ENCODE measurements around the gene NOSTRIN.
"Not testable (repeated sequence)": the region's sequence is repeated elsewhere in the genome, so short reads cannot be mapped to it uniquely, and the experiment has no call there.

Gene NOSTRIN

GRCh38 chr2:168787782-168788376, 14.6 kb upstream of the NOSTRIN start:
- Histone ChIP-seq H3K9me3 (ENCODE audit: control insufficient read depth, low read length) (no peaks in the 10 kb centered on the region), H3K4me2 (ENCODE audit: low read length) (no peak overlapping the region), H3K79me2 (no peaks in the 10 kb centered on the region), H2AFZ (no peak overlapping the region), H3K4me3 (ENCODE audit: low read depth, low read length) (no peak overlapping the region), H3K27ac (no peak overlapping the region), H3K4me1 (no peaks in the 10 kb centered on the region), H3K36me3 (ENCODE audit: control insufficient read depth, insufficient read depth, low read length) (no peaks in the 10 kb centered on the region), H3K27me3 (ENCODE audit: control insufficient read depth, insufficient read depth, low read length) (no peaks in the 10 kb centered on the region), H3K9ac (no peak overlapping the region)
- no peak for TF ChIP-seq CTCF (IDR thresholded peaks at IDR 0.05)

- no peaks in the 10 kb centered on the region for H3K79me2 ChIP-seq
- no peaks in the 10 kb centered on the region for H3K27me3 ChIP-seq (ENCODE audit: control insufficient read depth, insufficient read depth, low read length)
- H2AFZ ChIP-seq = peak overlapping the region; percentile 19
- no peak overlapping the region for H3K4me3 ChIP-seq (ENCODE audit: low read depth, low read length)
- no peaks in the 10 kb centered on the region for H3K9me3 ChIP-seq (ENCODE audit: control insufficient read depth, low read length)
- H3K4me1 ChIP-seq = no peaks in the 10 kb centered on the region
- H3K36me3 ChIP-seq (ENCODE audit: control insufficient read depth, insufficient read depth, low read length) = no peaks in the 10 kb centered on the region
- H3K27ac ChIP-seq = no peak overlapping the region
- TF ChIP-seq CTCF (IDR thresholded peaks at IDR 0.05) = no peak
- H3K4me2 ChIP-seq (ENCODE audit: low read length) = no peak overlapping the region
- H3K9ac ChIP-seq = no peak overlapping the region
Measured at GRCh38 chr2:168789776-168790175, 12.7 kb upstream of the NOSTRIN start.

GRCh38 chr2:168790226-168790902, 12.1 kb upstream of the NOSTRIN start:
- Histone ChIP-seq H3K27me3 (ENCODE audit: control insufficient read depth, insufficient read depth, low read length) (no peaks in the 10 kb centered on the region), H3K27ac (no peak overlapping the region), H3K36me3 (ENCODE audit: control insufficient read depth, insufficient read depth, low read length) (no peaks in the 10 kb centered on the region), H2AFZ (no peak overlapping the region), H3K4me3 (ENCODE audit: low read depth, low read length) (no peak overlapping the region), H3K79me2 (no peaks in the 10 kb centered on the region), H3K9me3 (ENCODE audit: control insufficient read depth, low read length) (no peaks in the 10 kb centered on the region), H3K4me2 (ENCODE audit: low read length) (no peak overlapping the region), H3K9ac (no peak overlapping the region), H3K4me1 (no peaks in the 10 kb centered on the region)
- TF ChIP-seq CTCF (IDR thresholded peaks at IDR 0.05) = no peak

- not testable (repeated sequence) for H3K79me2 ChIP-seq; H3K9me3 ChIP-seq (ENCODE audit: control insufficient read depth, low read length); H3K36me3 ChIP-seq (ENCODE audit: control insufficient read depth, insufficient read depth, low read length); H3K9ac ChIP-seq; H3K4me3 ChIP-seq (ENCODE audit: low read depth, low read length); H3K27me3 ChIP-seq (ENCODE audit: control insufficient read depth, insufficient read depth, low read length); H3K4me2 ChIP-seq (ENCODE audit: low read length); H3K4me1 ChIP-seq; H2AFZ ChIP-seq; H3K27ac ChIP-seq
Measured at GRCh38 chr2:168791140-168791539, 11.3 kb upstream of the NOSTRIN start.

GRCh38 chr2:168793596-168793995, 8.8 kb upstream of the NOSTRIN start:
- H3K79me2 ChIP-seq = no peaks in the 10 kb centered on the region
- peaks cover 5% of the 10 kb centered on the region for H3K4me1 ChIP-seq
- H3K9me3 ChIP-seq (ENCODE audit: control insufficient read depth, low read length) = no peaks in the 10 kb centered on the region
- TF ChIP-seq CTCF (IDR thresholded peaks at IDR 0.05) = no peak
- H3K36me3 ChIP-seq (ENCODE audit: control insufficient read depth, insufficient read depth, low read length) = no peaks in the 10 kb centered on the region
- H3K27me3 ChIP-seq (ENCODE audit: control insufficient read depth, insufficient read depth, low read length) = no peaks in the 10 kb centered on the region
- no peak overlapping the region for H2AFZ ChIP-seq
- H3K9ac ChIP-seq = no peak overlapping the region
- no peak overlapping the region for H3K4me3 ChIP-seq (ENCODE audit: low read depth, low read length)
- H3K4me2 ChIP-seq (ENCODE audit: low read length) = no peak overlapping the region
- H3K27ac ChIP-seq = no peak overlapping the region
